HG02678 (cell line): ENCODE data around the gene ARHGEF39.

ENCODE experiments used
- ATAC-seq: cut with Tn5 transposase; IDR thresholded peaks from one replicate; pipeline ENCODE4 v1.9.1; 2021; ENCODE audit warnings: mild to moderate bottlenecking, moderate library complexity; ENCODE audit not compliant: unreplicated experiment

Gene ARHGEF39

GRCh38 chr9:35679091-35679490 is 14.1 kb upstream of the ARHGEF39 start:
- no peak for ATAC-seq

GRCh38 chr9:35675732-35676392 is 10.9 kb upstream of the ARHGEF39 start:
- ATAC-seq: no peak

- no peak for ATAC-seq
These were observed 10.2 kb upstream of the ARHGEF39 start for GRCh38 chr9:35675204-35675603.

- no peak for ATAC-seq
These were observed 9.0 kb upstream of the ARHGEF39 start for GRCh38 chr9:35674025-35674361.

- no peak for ATAC-seq
These were observed 8.4 kb upstream of the ARHGEF39 start, which contains the start of gene CA9 for GRCh38 chr9:35673132-35674024. TSS of gene CA9 (plus strand) at chr9:35673928. CDS start at chr9:35673960, 32 bp downstream.

- no peak for ATAC-seq
These were observed 4.5 kb upstream of the ARHGEF39 start for GRCh38 chr9:35669331-35670145.

- no peak for ATAC-seq
These were observed 2.9 kb upstream of the ARHGEF39 start for GRCh38 chr9:35667939-35668338.

- ATAC-seq: no peak
These were observed 1.6 kb upstream of the ARHGEF39 start for GRCh38 chr9:35666549-35666948.

- ATAC-seq: no peak
These were observed 1.1 kb upstream of the ARHGEF39 start for GRCh38 chr9:35666045-35666444.

- no peak for ATAC-seq
These were observed 450 bp upstream of the ARHGEF39 start for GRCh38 chr9:35665471-35665818.

- ATAC-seq: no peak
These were observed 2.6 kb downstream of the ARHGEF39 start for GRCh38 chr9:35662437-35662836.

- ATAC-seq: no peak
These were observed 3.1 kb downstream of the ARHGEF39 start for GRCh38 chr9:35661756-35662350.

GRCh38 chr9:35660966-35661415 is 4.0 kb downstream of the ARHGEF39 start:
- no peak for ATAC-seq

GRCh38 chr9:35659340-35659739 is 5.7 kb downstream of the ARHGEF39 start:
- no peak for ATAC-seq

- no peak for ATAC-seq
These were observed 6.1 kb downstream of the ARHGEF39 start for GRCh38 chr9:35658968-35659220.

GRCh38 chr9:35658137-35658967 is 6.6 kb downstream of the ARHGEF39 start, which contains the start of gene CCDC107:
TSS of gene CCDC107 (plus strand) at chr9:35658292. CDS start at chr9:35658380, 88 bp downstream.
- ATAC-seq: peak; percentile 71

- ATAC-seq: peak; percentile 86
These were observed 7.4 kb downstream of the ARHGEF39 start, which contains the start of gene RMRP for GRCh38 chr9:35657546-35658136. TSS of gene RMRP (minus strand) at chr9:35658019.

GRCh38 chr9:35656831-35657545 is 8.0 kb downstream of the ARHGEF39 start:
- no peak for ATAC-seq

GRCh38 chr9:35656348-35656747 is 8.6 kb downstream of the ARHGEF39 start:
- no peak for ATAC-seq
